Smooth muscle cell (in vitro differentiated cells): ENCODE data around the gene CLDN25. TPM values are rescaled to one million over a fixed set of nuclear protein-coding genes. Genes with fewer than 3 reads are reported as not detected.
"Not testable (repeated sequence)": the region's sequence is repeated elsewhere in the genome, so short reads cannot be mapped to it uniquely, and the experiment has no call there.

Experiments
- DNase-seq: peaks from one replicate; lab custom pipeline; 2025; ENCODE audit not compliant: unreplicated experiment; lab: John Stamatoyannopoulos, UW
- H2AFZ ChIP-seq: fragments of 200-600 bp; sonication (generic); 2 replicates; pipeline ENCODE4 v1.6.0; 2016; ENCODE audit warnings: antibody characterized with exemption, low read depth, mild to moderate bottlenecking
- H3F3A ChIP-seq: fragments of 200-600 bp; sonication (generic); 2 replicates; pipeline ENCODE4 v1.6.0; 2017; ENCODE audit warnings: antibody characterized with exemption, low read depth
- H3K27ac ChIP-seq: fragments of 200-600 bp; sonication (generic); 2 replicates; pipeline ENCODE4 v1.5.1; 2016; ENCODE audit warnings: low read depth, mild to moderate bottlenecking
- H3K27me3 ChIP-seq: fragments of 200-600 bp; sonication (generic); 2 replicates; pipeline ENCODE4 v1.6.1; 2016; ENCODE audit warnings: low read depth, mild to moderate bottlenecking
- H3K36me3 ChIP-seq: fragments of 200-600 bp; sonication (generic); 2 replicates; pipeline ENCODE4 v1.5.1; 2016; ENCODE audit warnings: low read depth
- H3K4me1 ChIP-seq: fragments of 200-600 bp; sonication (generic); 2 replicates; pipeline ENCODE4 v1.5.1; 2016; ENCODE audit warnings: low read depth
- H3K4me2 ChIP-seq: fragments of 200-600 bp; sonication (generic); 2 replicates; pipeline ENCODE4 v1.6.0; 2016; ENCODE audit warnings: mild to moderate bottlenecking
- H3K4me3 ChIP-seq: fragments of 200-600 bp; sonication (generic); 2 replicates; pipeline ENCODE4 v1.5.1; 2016; ENCODE audit warnings: mild to moderate bottlenecking
- H3K79me2 ChIP-seq: fragments of 200-600 bp; sonication (generic); 2 replicates; pipeline ENCODE4 v1.6.0; 2016; ENCODE audit warnings: low read depth, mild to moderate bottlenecking
- H3K9ac ChIP-seq: fragments of 200-600 bp; sonication (generic); 2 replicates; pipeline ENCODE4 v1.6.0; 2016; ENCODE audit warnings: low read depth
- H3K9me3 ChIP-seq: fragments of 200-600 bp; sonication (generic); replicated peaks from 2 replicates; pipeline ENCODE4 v1.5.1; 2016; ENCODE audit warnings: low read depth
- H4K20me1 ChIP-seq: fragments of 200-600 bp; sonication (generic); 2 replicates; pipeline ENCODE4 v1.6.0; 2016; ENCODE audit warnings: low read depth
- WGBS: methylation state at CpG from one replicate; pipeline ENCODE4 v1.1.7; 2016; ENCODE audit warnings: low lambda C conversion rate; 5-methylcytosine and 5-hydroxymethylcytosine counted together
- polyA plus RNA-seq: library from polyadenylated mRNA; unstranded; fragments of >200 nt; fragmentation: Nextera tagmentation; extraction: Ambion mirVana; gene quantifications from 2 replicates; pipeline ENCODE4 v1.2.1, GENCODE V29; 2016
- total RNA-seq: library from RNA; depleted of rRNA; stranded (reverse); fragments of >200 nt; gene quantifications from 2 replicates; pipeline ENCODE4 v1.2.3, GENCODE V29; 2014
- TF ChIP-seq, protein P1 (sequence below): fragments of 200-600 bp; sonication (generic); IDR thresholded peaks from 2 replicates; pipeline ENCODE4 v1.5.1; 2017; ENCODE audit warnings: borderline replicate concordance, mild to moderate bottlenecking, antibody characterized with exemption; ENCODE audit not compliant: insufficient read depth, poor library complexity, severe bottlenecking

Gene CLDN25
- total and polyA plus RNA-seq, 2 experiments from 2014 or later = not detected

DNA sequence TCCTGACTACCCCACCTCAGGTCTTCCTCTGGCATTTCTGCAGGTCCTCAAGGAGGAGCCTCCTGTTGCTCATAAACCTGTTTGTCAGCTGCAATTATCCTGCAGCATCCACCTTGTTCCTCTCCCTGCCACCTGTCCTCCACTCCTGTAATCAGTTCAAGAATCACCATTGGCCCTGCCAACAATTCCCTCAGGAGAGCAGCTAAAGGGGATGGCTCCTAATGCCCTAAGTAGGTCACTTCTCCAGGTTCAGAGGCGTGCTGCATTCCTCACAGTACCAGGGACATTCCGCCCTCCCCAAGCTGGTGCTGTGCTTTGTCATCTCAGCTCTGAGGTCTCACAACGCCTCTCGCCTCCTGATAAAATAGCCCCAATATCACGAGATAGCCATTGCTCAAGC lies 2.1 kb downstream of the CLDN25 start:
- Histone ChIP-seq H3K9ac (no peak overlapping the region), H3K4me2 (no peak overlapping the region), H3K79me2 (no peaks in the 10 kb centered on the region), H3K4me3 (no peak overlapping the region), H4K20me1 (no peaks in the 10 kb centered on the region), H3K36me3 (no peaks in the 10 kb centered on the region), H3K27ac (no peak overlapping the region), H3F3A (no peaks in the 10 kb centered on the region), H2AFZ (no peak overlapping the region), H3K9me3 (no peaks in the 10 kb centered on the region), H3K4me1 (no peaks in the 10 kb centered on the region), H3K27me3 (peaks cover 6% of the 10 kb centered on the region)
- 70% methylated on average over 5 of the region's 5 CpGs for WGBS
- no peak for DNase-seq
- TF ChIP-seq, protein P1, sequence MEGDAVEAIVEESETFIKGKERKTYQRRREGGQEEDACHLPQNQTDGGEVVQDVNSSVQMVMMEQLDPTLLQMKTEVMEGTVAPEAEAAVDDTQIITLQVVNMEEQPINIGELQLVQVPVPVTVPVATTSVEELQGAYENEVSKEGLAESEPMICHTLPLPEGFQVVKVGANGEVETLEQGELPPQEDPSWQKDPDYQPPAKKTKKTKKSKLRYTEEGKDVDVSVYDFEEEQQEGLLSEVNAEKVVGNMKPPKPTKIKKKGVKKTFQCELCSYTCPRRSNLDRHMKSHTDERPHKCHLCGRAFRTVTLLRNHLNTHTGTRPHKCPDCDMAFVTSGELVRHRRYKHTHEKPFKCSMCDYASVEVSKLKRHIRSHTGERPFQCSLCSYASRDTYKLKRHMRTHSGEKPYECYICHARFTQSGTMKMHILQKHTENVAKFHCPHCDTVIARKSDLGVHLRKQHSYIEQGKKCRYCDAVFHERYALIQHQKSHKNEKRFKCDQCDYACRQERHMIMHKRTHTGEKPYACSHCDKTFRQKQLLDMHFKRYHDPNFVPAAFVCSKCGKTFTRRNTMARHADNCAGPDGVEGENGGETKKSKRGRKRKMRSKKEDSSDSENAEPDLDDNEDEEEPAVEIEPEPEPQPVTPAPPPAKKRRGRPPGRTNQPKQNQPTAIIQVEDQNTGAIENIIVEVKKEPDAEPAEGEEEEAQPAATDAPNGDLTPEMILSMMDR = no peak

DNA sequence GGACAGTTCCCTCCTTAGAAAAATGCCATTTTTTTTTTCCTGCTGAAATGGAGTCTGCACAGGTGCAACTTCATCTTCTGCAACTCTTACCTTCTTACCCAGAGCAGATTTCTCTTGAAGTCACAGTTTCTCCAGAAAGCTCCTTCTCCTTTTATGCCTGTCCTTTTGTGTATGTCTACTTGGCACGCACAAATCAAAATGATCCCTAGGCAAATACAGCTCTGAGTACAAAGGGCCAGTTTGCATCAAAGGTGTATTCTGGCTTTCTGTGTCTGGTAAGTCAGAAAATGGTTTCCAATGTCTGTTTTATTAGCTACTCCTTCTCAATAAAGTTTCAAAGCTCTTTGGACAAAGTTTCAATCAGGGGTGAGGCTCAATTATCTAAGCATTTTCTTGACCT lies 2.5 kb downstream of the CLDN25 start:
- 100% methylated on average over 1 of the region's 1 CpG for WGBS
- Histone ChIP-seq H2AFZ (no peak overlapping the region), H3K36me3 (no peaks in the 10 kb centered on the region), H3K4me1 (no peaks in the 10 kb centered on the region), H3F3A (no peaks in the 10 kb centered on the region), H3K27ac (no peak overlapping the region), H3K4me2 (no peak overlapping the region), H3K4me3 (no peak overlapping the region), H3K27me3 (peaks cover 6% of the 10 kb centered on the region), H3K9me3 (no peaks in the 10 kb centered on the region), H4K20me1 (no peaks in the 10 kb centered on the region), H3K79me2 (no peaks in the 10 kb centered on the region), H3K9ac (no peak overlapping the region)
- no peak for DNase-seq
- TF ChIP-seq, protein P1 = no peak

DNA sequence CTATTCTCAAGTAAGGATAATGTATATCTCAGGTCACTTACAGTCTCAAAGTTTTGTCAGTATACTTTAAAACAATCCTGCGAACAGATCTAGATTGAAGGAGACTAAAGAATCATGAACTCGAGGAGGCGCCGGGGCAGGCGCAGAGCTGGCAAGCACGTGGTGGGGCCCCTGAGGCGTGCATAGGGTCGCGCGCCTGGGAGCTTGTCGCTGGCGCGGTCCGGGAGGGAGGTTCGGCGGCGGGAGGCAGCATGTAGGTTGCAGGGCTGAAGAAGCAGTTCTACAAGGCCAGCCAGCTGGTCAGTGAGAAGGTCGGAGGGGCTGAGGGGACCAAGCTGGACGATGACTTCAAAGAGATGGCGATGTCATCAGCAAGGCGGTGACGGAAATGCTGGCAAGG lies 9.4 kb downstream of the CLDN25 start:
- H3K27me3 ChIP-seq, H3F3A ChIP-seq, H3K9ac ChIP-seq, H3K9me3 ChIP-seq, H3K4me2 ChIP-seq, H3K4me1 ChIP-seq, H3K36me3 ChIP-seq, H3K27ac ChIP-seq, H3K79me2 ChIP-seq, H4K20me1 ChIP-seq, DNase-seq, H2AFZ ChIP-seq, H3K4me3 ChIP-seq: not testable (repeated sequence)
- 96% methylated on average over 22 of the region's 22 CpGs for WGBS

DNA sequence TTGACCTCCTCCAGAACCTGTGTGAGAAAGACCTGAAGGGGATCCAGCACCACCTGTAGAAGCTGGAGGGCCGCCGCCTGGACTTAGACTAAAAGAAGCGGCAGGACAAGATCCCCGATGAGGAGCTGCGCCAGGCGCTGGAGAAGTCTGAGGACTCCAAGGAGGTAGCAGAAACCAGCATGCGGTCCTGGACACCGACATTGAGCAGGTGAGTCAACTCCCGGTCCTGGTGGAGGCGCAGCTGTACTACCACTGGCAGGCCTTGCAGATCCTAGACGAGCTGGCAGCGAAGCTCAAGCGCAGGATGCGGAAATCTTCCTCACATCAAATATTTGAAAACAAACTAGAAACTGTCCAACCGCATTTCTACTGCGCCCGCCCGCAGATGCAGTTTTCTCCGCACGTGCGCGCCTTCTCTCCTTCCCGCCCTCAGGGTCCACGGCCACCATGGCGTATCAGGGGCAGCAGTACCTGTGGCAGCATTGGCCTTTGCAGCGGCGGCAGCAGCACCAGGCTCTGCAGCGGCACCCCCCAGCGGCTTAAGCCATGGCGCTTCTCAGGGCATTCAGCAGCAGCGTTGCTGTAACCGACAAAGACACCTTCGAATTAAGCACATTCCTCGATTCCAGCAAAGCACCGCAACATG lies 10.2 kb downstream of the CLDN25 start:
- Histone ChIP-seq H3K4me2 (no peak overlapping the region), H3F3A (no peaks in the 10 kb centered on the region), H3K36me3 (no peaks in the 10 kb centered on the region), H3K27ac (no peak overlapping the region), H3K4me1 (no peaks in the 10 kb centered on the region), H2AFZ (no peak overlapping the region), H3K4me3 (no peak overlapping the region), H3K79me2 (no peaks in the 10 kb centered on the region), H3K9me3 (no peaks in the 10 kb centered on the region), H3K9ac (no peak overlapping the region), H3K27me3 (no peaks in the 10 kb centered on the region), H4K20me1 (no peaks in the 10 kb centered on the region)
- TF ChIP-seq, protein P1 = no peak
- DNase-seq = no peak
- 95% methylated on average over 35 of the region's 35 CpGs for WGBS
